Hippocampal formation (tissue), 2 donors: ENCODE data around the gene NIFK.
"Not testable (repeated sequence)": the region's sequence is repeated elsewhere in the genome, so short reads cannot be mapped to it uniquely, and the experiment has no call there.

Experiments used
- DNase-seq, 2 donors: peaks; one replicate each; lab custom pipeline; 2025; lab: John Stamatoyannopoulos, UW

The NIFK gene

GRCh38 chr2:121734544-121734943 is 2.1 kb downstream of the NIFK start:
- not testable (repeated sequence) for DNase-seq

- no peak for DNase-seq
Observed at GRCh38 chr2:121731366-121731765, 5.3 kb downstream of the NIFK start.

DNA sequence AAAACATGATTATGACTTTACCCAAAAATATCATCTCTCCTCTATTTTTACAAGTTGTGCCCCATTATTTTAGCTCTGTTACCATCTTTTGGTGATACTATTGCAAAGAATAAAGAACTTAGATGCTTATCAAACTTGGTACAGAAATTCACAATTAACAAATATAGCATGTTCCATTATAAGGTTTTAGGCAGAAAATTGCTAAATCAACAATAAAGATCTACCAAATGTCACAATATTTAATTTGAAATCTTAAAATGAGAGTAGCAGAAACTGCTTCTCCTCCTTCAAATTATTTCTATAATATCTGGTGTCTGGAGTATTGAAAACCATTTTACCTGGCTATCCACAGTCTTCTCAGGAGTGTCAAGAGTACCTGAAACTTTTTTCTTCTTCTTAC is 8.7 kb downstream of the NIFK start:
- DNase-seq = no peak

DNA sequence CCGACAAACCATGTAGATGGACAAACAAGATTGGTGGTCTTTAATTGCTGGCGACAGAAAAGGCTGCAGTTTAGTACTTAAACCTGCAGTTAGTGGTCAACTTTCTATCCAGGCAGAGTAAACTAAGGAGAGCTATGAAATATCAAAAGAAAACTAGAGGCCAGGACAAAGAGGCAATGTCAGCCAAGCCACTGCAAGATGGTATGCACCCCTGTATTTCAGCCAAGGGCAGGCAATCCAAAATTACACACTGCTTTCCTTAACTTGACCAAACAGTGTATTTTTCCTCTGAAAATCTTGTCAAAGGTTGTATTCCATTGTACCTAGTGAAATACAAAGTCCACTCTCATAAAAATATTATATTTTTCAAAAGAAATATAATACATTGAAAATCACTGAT is 9.3 kb downstream of the NIFK start:
- DNase-seq = no peak

DNA sequence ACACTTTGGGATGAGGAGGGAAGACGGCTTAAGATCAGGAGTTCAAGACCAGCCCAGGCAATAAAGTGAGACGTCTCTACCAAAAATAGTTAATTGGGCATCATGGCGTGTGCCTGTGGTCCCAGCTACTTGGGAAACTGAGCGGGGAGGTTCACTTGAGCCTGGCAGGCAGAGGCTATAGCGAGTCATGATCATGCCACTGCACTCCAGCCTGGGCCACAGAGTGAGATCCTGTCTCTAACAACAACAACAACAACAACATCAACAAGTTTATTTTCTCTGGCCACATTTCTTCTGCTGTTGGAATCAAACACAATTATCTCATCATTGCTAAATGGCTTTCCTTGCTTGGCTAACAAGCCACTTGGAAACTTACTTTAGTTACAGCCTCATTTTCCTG is 13.4 kb downstream of the NIFK start:
- no peak for DNase-seq

- DNase-seq = no peak
Observed at GRCh38 chr2:121722479-121722878, 14.2 kb downstream of the NIFK start.

- no peak for DNase-seq
Observed at GRCh38 chr2:121721926-121722325, 14.7 kb downstream of the NIFK start.

- DNase-seq = no peak
Observed at GRCh38 chr2:121717529-121717928, 19.1 kb downstream of the NIFK start.

DNA sequence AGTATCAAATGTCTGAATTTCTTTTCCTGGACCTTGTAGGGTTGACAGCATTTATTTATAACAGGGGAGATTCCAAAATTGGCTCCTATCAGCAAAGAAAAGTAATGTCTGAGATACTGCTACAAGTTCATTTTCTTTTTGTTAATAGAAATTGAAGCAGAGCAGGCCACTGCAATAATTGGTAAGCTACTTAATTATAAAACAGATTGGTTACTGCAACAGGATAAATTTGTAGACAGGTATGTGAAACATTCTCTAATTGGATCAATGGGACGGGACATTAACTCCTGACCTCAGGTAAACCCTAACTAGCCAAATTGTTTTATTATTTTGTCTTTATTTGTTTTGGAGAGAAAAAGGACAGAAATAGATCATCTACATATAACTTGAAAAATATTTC is 20.5 kb downstream of the NIFK start:
- DNase-seq = no peak

DNA sequence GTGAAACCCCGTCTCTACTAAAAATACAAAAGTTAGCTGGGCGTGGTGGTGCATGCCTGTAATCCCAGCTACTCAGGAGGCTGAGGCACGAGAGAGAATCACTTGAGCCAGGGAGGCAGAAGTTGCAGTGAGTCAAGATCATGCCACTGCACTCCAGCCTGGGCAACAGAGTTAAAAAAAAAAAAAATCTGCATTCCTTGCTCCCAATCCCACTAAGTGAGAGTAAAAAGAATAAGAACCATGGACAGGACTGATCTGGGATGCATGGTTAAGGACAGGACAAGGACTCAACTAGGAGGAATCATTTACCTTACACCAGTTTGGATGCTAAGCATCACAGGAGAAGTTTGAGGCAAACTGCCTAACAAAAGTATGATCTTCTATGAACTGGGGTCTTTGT is 25.2 kb downstream of the NIFK start:
- DNase-seq = not testable (repeated sequence)

- DNase-seq = no peak
Observed at GRCh38 chr2:121710470-121711170, 26.1 kb downstream of the NIFK start.

GRCh38 chr2:121709776-121710469 is 26.8 kb downstream of the NIFK start:
- DNase-seq = no peak

DNA sequence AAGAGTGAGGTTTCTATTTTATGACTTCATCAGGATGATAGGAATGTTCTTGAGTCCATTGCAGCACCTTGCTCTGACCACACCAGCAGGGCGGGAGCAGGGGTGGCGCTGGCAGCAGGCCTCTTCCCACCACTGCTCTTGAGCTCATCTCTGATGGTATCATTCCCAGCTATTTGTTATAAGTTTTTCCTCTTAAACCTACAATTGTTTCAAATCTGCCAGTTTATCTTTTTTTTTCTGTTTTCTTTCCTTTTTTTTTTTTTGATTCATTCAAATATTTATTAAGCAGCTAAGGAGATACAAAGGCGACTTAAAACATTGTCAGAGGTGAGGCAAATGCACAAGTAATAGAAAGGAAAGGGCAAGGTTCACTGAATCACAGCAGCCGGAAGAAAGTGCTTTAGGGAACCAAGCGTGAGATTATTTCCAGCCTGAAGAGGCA is 28.7 kb downstream of the NIFK start:
- no peak for DNase-seq

DNA sequence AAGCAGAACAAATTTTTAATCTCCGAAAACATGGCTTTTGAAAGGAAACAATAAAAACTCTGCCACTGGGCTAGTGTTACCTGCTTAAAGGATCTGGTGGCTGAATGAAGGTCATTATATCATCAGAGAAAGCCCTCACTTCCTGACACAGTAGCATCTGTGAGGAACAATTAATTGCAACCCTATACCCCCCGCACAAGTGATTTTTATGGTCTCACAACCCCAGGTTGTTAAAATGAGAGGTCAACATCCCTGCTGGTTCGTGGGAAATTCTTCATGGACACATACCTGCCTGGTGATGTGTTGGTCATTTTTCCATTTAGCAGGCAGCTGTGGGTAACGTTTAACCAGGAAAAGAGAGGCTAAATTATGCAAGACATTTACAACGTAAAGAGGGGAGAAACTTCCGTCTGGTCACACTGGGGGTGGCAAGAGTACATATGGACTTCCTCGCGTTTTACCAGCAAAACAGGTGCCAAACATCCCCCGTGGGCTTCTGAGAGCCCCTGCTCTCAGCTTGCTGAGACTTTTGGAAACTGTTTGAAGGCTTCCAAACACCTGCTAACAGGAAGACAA is 29.2 kb downstream of the NIFK start:
- no peak for DNase-seq

DNA sequence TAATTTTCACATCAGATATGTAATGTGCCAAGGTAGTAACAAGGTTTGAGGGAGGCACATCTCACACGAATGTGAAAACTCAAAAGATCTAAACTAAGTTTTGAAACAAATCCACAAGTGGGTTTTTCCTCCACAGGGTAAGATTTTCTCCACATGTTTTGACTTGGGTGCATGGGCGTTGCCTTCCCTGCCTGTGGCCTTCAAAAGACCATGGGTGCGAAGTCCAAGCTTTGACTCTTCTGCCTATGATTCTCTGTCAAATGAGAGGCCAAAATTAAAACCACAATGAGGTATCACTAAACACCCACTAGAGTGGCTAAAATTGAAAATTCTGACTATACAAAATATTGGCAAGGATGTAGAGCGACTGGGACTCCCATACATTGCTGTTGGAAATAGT is 30.7 kb downstream of the NIFK start:
- DNase-seq = no peak

- DNase-seq = no peak
Observed at GRCh38 chr2:121705390-121705789, 31.3 kb downstream of the NIFK start.

DNA sequence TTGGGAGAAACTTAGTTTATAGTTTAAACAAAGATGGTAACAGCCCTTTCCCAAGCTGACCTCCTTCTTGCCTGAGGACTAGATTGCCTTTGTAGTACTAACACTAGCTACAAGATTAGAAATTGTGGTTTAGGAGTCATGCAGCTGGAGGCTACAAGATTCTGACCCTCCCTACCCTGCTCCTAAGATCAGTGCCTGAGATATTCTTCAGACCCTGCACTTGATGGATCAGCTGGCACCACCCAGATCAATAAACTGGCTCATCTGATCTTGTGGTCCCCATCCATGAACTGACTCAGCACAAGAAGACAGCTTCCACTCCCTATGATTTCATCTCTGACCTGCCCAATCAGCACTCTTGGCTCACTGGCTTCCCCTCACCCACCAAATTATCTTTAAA is 34.9 kb downstream of the NIFK start:
- DNase-seq = not testable (repeated sequence)

GRCh38 chr2:121699421-121700333 is 37.0 kb downstream of the NIFK start:
- DNase-seq = no peak

DNA sequence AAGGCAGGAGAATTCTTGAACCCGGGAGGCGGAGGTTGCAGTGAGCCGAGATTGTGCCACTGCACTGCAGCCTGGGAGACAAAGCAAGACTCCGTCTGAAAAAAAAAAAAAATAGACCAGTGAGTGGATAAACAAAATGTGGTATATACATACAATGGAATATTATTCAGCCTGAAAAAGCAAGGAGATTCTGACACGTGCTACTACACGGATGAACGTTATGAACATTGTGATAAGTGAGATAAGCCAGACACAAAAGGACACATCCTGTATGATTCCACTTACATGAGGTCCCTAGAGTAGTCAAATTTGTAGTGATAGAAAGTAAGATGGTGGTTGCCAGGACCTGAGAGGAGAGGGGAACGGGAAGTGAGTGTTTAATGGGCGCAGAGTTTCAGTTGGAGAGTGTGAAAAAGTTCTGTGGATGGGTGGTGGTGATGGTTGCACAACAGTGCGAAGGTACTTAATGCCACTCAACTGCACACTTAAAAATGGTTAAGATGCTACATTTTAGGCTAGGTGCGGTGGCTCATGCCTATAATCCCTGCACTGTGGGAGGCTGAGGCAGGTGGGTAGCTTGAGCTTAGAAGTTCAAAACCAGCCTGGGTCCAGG is 38.3 kb downstream of the NIFK start:
- DNase-seq = no peak

DNA sequence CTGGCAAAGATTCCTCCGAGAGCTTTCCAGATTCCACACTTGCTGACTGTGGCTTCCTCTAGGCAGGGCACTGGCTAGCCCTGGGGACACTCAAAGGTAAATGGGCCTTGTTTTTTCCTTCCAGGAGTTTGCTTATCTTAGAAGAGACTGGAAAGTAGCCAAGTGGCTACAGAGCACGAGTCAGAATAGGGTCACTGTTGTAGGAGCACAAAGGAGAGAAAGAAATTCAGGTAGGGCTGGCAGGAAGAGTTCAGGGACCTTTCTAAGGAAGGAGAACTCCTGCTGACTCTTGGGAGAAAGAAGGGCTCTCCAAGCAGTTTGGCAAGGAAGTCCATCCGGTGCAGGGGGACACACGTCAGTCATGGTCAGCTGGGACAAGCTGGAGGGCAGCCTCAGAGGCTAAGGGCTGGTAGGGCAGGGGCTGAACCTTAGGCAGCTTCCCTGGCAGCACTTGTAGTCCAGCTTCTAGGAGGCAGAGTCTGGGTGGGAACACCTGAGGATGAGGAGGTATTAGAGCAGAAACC is 39.5 kb downstream of the NIFK start:
- DNase-seq = no peak

DNA sequence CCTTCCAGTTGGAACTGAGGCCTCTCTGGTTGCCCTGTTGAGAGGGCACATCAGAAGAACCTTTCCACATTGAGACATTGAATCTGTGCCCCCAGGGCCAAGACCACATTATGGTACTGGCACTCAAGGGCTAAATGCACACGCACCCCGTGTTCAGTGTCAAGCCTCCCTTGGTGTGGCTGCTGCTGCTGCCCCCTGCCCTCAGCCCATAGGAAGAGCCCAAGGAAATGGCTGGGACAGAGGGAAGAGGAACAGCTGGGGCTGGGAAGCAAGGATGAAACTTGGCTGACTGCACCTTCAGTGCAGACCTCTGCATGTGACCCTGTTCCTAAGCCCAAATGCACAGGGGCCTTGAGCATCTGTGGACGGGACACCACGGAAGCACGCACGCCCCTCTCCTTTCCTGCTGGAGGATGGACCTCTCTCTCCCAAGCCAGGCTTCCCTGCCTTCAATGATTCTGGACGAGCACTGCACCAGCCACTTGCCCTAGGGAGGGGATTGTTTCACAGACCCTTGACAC is 40.2 kb downstream of the NIFK start:
- no peak for DNase-seq

DNA sequence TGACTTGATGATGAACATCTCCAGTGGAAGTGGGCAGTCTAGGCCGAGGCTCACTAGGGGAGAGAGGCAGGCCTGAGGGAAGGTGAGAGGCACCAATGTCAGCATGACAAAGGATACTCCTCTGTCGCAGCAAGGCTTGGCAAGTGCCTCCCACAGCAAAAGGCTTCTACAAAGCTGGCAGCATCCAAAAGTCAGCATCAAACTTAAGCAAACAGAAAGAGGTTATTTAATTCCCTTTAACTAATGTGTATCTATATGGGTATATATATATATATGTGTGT is 41.6 kb downstream of the NIFK start:
- no peak for DNase-seq
